Measurements from ENCODE around the gene NUDT6.

NUDT6 gene

GRCh38 chr4:122922877-122923511, 597 bp upstream of the NUDT6 start:
- DNase-seq, result peak; percentile 82 to 88
- H3K27me3 ChIP-seq, result no peaks in the 10 kb centered on the region
- H3K27ac ChIP-seq, result peak overlapping the region; percentile 68 to 81
- H3K36me3 ChIP-seq, result peaks cover 0 to 3% (median 0%) of the 10 kb centered on the region in 3 donors
- no peak for TF ChIP-seq CTCF (IDR thresholded peaks at IDR 0.05)
- no peaks in the 10 kb centered on the region for H3K9me3 ChIP-seq
- intact Hi-C loops (cut with DNase I; ENCODE audit: low total_unique reads), result loop anchor here (5.0 kb wide), 1 partner anchor 166 kb away; no protein-coding TSS in a partner anchor
- H3K4me1 ChIP-seq, result peaks cover 0 to 26% (median 19%) of the 10 kb centered on the region in 4 donors
- H3K4me3 ChIP-seq, result peak overlapping the region; percentile 91 to 99

GRCh38 chr4:122921300-122921699, 1.1 kb downstream of the NUDT6 start:
- Histone ChIP-seq H3K36me3 (no peaks in the 10 kb centered on the region), H3K4me1 (peaks cover 0 to 26% (median 19%) of the 10 kb centered on the region in 4 donors), H3K27me3 (no peaks in the 10 kb centered on the region), H3K27ac (peak overlapping the region; percentile 68 to 81), H3K4me3 (peak overlapping the region; percentile 91 to 99), H3K9me3 (no peaks in the 10 kb centered on the region)
- no peak for DNase-seq
- intact Hi-C loops (cut with DNase I; ENCODE audit: low total_unique reads), result loop anchor here (5.0 kb wide), 1 partner anchor 164 kb away; no protein-coding TSS in a partner anchor
- no peak for TF ChIP-seq CTCF (IDR thresholded peaks at IDR 0.05)

GRCh38 chr4:122920473-122920872, 1.9 kb downstream of the NUDT6 start:
- intact Hi-C loops (cut with DNase I; ENCODE audit: low total_unique reads), result loop anchor here (5.0 kb wide), 1 partner anchor 163 kb away; no protein-coding TSS in a partner anchor
- TF ChIP-seq CTCF (IDR thresholded peaks at IDR 0.05), result no peak
- Histone ChIP-seq H3K4me1 (peaks cover 0 to 26% (median 19%) of the 10 kb centered on the region in 4 donors), H3K4me3 (no peak overlapping the region), H3K27me3 (no peaks in the 10 kb centered on the region), H3K36me3 (no peaks in the 10 kb centered on the region), H3K9me3 (no peaks in the 10 kb centered on the region), H3K27ac (no peak overlapping the region)
- no peak for DNase-seq

- Histone ChIP-seq H3K9me3 (no peaks in the 10 kb centered on the region), H3K4me3 (no peak overlapping the region), H3K27me3 (no peaks in the 10 kb centered on the region), H3K4me1 (peaks cover 0 to 23% (median 6%) of the 10 kb centered on the region in 4 donors), H3K36me3 (no peaks in the 10 kb centered on the region), H3K27ac (no peak overlapping the region)
- intact Hi-C loops (cut with DNase I; ENCODE audit: low total_unique reads), result loop anchor here (10.0 kb wide), 1 partner anchor 93 kb away; the partner anchor contains the start of gene FGF2
- no peak for TF ChIP-seq CTCF (IDR thresholded peaks at IDR 0.05)
- no peak for DNase-seq
These were observed 4.7 kb downstream of the NUDT6 start for GRCh38 chr4:122917731-122918130.

GRCh38 chr4:122914938-122915337, 7.5 kb downstream of the NUDT6 start:
- H3K36me3 ChIP-seq, result peaks cover 0 to 8% (median 0%) of the 10 kb centered on the region in 3 donors
- no peaks in the 10 kb centered on the region for H3K9me3 ChIP-seq
- no peak for DNase-seq
- H3K4me3 ChIP-seq, result no peak overlapping the region
- no peaks in the 10 kb centered on the region for H3K27me3 ChIP-seq
- intact Hi-C loops (cut with DNase I; ENCODE audit: low total_unique reads), result loop anchor here (10.0 kb wide), 1 partner anchor 90 kb away; the partner anchor contains the start of gene FGF2
- H3K4me1 ChIP-seq, result peaks cover 0 to 16% (median 0%) of the 10 kb centered on the region in 4 donors
- no peak for TF ChIP-seq CTCF (IDR thresholded peaks at IDR 0.05)
- no peak overlapping the region for H3K27ac ChIP-seq
